ENCODE results near the gene CAP2. TPM values are rescaled to one million over a fixed set of nuclear protein-coding genes. Genes with fewer than 3 reads are reported as not detected.

CAP2 gene
- total RNA-seq, 2 experiments from 2014 or later = not detected

DNA sequence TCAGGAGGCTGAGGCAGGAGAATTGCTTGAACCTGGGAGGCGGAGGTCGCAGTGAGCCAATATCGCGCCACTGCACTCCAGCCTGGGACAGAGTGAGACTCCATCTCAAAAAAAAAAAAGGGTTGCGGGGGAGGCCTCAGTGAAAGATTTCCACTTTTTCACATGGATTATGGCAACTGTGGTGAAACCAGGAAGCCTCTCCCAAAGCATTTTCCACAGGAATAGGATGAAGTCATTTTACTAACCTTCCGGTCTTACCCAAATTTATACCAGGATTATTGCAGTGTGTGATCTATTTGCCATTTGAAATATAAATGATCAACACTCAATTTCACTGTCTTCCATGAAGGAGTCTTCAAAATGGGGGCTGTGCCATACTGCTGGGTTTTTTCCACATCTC, 113.1 kb downstream of the CAP2 start:
- H3K27ac Mint-ChIP-seq = no peak overlapping the region
- DNase-seq = no peak
- H3K27me3 Mint-ChIP-seq = no peaks in the 10 kb centered on the region
- ATAC-seq = no peak
- CTCF ChIA-PET = no interaction called here
- POLR2A ChIA-PET = no interaction called here
- no peaks in the 10 kb centered on the region for H3K4me1 Mint-ChIP-seq (ENCODE audit: low read depth)
- no peaks in the 10 kb centered on the region for H3K9me3 Mint-ChIP-seq
- intact Hi-C loops (cut with micrococcal nuclease) = no loop called here
- TF ChIP-seq, protein P1, sequence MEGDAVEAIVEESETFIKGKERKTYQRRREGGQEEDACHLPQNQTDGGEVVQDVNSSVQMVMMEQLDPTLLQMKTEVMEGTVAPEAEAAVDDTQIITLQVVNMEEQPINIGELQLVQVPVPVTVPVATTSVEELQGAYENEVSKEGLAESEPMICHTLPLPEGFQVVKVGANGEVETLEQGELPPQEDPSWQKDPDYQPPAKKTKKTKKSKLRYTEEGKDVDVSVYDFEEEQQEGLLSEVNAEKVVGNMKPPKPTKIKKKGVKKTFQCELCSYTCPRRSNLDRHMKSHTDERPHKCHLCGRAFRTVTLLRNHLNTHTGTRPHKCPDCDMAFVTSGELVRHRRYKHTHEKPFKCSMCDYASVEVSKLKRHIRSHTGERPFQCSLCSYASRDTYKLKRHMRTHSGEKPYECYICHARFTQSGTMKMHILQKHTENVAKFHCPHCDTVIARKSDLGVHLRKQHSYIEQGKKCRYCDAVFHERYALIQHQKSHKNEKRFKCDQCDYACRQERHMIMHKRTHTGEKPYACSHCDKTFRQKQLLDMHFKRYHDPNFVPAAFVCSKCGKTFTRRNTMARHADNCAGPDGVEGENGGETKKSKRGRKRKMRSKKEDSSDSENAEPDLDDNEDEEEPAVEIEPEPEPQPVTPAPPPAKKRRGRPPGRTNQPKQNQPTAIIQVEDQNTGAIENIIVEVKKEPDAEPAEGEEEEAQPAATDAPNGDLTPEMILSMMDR (IDR thresholded peaks at IDR 0.05) = no peak
- no peaks in the 10 kb centered on the region for H3K36me3 Mint-ChIP-seq (ENCODE audit: low read depth)
- no peak overlapping the region for H3K4me3 Mint-ChIP-seq

DNA sequence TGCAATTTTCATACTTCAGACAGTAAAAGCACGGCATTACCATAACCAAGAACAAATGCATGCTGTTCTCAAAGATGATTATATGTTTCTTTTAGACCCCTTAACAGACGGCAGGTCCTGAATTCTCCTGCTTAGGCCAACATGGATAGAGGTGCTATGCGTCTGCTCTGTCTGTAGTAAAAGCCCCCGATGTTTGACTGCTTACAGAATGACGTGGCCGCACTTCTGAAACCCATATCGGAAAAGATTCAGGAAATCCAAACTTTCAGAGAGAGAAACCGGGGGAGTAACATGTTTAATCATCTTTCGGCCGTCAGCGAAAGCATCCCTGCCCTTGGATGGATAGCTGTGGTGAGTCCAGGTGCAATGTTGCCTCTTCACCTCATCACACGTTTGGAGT, 113.6 kb downstream of the CAP2 start:
- Mint-ChIP-seq H3K4me1 (ENCODE audit: low read depth) (no peaks in the 10 kb centered on the region), H3K4me3 (no peak overlapping the region), H3K36me3 (ENCODE audit: low read depth) (no peaks in the 10 kb centered on the region), H3K27ac (no peak overlapping the region), H3K9me3 (no peaks in the 10 kb centered on the region), H3K27me3 (no peaks in the 10 kb centered on the region)
- ATAC-seq (no peak), DNase-seq (no peak)
- POLR2A ChIA-PET = no interaction called here
- CTCF ChIA-PET = no interaction called here
- intact Hi-C loops (cut with micrococcal nuclease) = no loop called here
- TF ChIP-seq, protein P1 (IDR thresholded peaks at IDR 0.05) = no peak

DNA sequence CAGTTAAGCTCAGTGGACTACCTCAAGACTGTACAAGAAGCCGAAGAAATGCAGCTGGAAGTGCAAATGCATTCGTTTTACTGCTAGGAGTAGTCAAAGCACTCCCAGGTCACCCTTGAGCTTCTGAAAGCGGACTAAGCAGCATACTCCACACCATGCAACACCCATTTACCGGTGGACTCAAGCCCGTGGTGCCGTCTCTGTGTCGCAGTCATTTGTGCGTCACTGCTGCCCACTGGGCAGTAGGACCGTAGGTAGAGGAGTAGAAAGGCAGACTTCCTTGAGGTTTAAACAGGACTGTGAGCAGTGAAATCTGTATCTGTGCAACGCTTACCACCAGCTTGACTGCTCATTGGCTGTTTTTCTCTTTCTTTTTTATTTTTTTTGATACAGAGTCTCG, 117.7 kb downstream of the CAP2 start:
- TF ChIP-seq, protein P1 (IDR thresholded peaks at IDR 0.05) = no peak
- CTCF ChIA-PET = no interaction called here
- peaks cover 2% of the 10 kb centered on the region for H3K27me3 Mint-ChIP-seq

DNA sequence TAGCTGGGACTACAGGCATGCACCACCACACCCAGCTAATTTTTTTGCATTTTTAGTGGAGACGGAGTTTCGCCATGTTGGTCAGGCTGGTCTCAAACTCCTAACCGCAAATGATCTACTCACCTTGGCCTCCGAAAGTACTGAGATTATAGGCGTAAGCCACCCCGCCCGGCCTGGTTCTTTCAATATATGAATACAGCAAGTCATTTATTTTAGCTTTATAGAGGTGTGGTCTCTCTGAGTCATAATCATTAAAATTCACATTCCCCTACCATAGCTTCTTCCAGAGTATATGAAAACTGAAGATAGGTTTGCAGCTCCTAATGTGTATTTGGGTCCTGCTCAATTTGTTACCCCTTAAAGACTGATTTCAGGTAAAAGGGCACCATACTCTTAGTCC, 118.2 kb downstream of the CAP2 start:
- no peaks in the 10 kb centered on the region for H3K9me3 Mint-ChIP-seq
- no peaks in the 10 kb centered on the region for H3K4me1 Mint-ChIP-seq (ENCODE audit: low read depth)
- H3K27me3 Mint-ChIP-seq = peaks cover 2% of the 10 kb centered on the region
- DNase-seq (no peak), ATAC-seq (no peak)
- no peak overlapping the region for H3K4me3 Mint-ChIP-seq
- ChIA-PET POLR2A (no interaction called here), CTCF (no interaction called here)
- no peaks in the 10 kb centered on the region for H3K36me3 Mint-ChIP-seq (ENCODE audit: low read depth)
- intact Hi-C loops (cut with micrococcal nuclease) = no loop called here
- TF ChIP-seq, protein P1 (IDR thresholded peaks at IDR 0.05) = no peak
- no peak overlapping the region for H3K27ac Mint-ChIP-seq

More for the DNA sequence above, 117.7 kb downstream of the CAP2 start:
- H3K4me1 Mint-ChIP-seq (ENCODE audit: low read depth) = no peaks in the 10 kb centered on the region
- POLR2A ChIA-PET = no interaction called here
- intact Hi-C loops (cut with micrococcal nuclease) = no loop called here
- no peak for DNase-seq
- no peaks in the 10 kb centered on the region for H3K36me3 Mint-ChIP-seq (ENCODE audit: low read depth)
- no peaks in the 10 kb centered on the region for H3K9me3 Mint-ChIP-seq
- ATAC-seq = no peak
- H3K27ac Mint-ChIP-seq = no peak overlapping the region
- H3K4me3 Mint-ChIP-seq = no peak overlapping the region

DNA sequence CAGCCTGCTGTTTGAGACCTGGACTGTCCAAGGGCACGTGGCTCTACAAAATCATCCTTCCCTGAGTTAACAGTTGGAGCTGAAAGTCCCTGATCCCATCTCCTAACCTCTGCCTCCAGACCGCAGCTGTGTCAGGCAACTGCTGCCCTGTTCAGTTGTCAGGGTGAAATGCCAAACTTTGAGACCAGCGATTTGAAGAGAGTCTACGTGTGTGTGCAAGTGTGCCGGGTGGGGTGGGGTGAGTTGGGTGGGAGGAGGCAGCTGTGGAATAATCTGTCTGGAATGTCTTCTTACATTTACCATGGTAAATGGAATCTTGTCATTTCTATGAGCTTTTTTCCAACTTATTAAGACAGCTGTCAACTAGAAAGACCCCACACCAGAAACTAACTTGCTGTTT, 125.7 kb downstream of the CAP2 start:
- ChIA-PET POLR2A (no interaction called here), CTCF (no interaction called here)
- Mint-ChIP-seq H3K9me3 (no peaks in the 10 kb centered on the region), H3K27me3 (peaks cover 2% of the 10 kb centered on the region), H3K4me1 (ENCODE audit: low read depth) (no peaks in the 10 kb centered on the region), H3K27ac (no peak overlapping the region), H3K4me3 (no peak overlapping the region), H3K36me3 (ENCODE audit: low read depth) (no peaks in the 10 kb centered on the region)
- no peak for DNase-seq
- intact Hi-C loops (cut with micrococcal nuclease) = no loop called here
- ATAC-seq = no peak
- TF ChIP-seq, protein P1 (IDR thresholded peaks at IDR 0.05) = no peak
